GM19043 (cell line): Measurements from ENCODE around the gene COPS7A.

ENCODE experiments used
- ATAC-seq: cut with Tn5 transposase; IDR thresholded peaks from one replicate; pipeline ENCODE4 v1.9.1; 2021; ENCODE audit warnings: low read depth; ENCODE audit not compliant: unreplicated experiment

COPS7A gene

GRCh38 chr12:6767353-6768319 is 43.8 kb downstream of the COPS7A start:
- no peak for ATAC-seq

GRCh38 chr12:6768437-6768914 is 44.6 kb downstream of the COPS7A start:
- no peak for ATAC-seq

GRCh38 chr12:6768990-6769389 is 45.1 kb downstream of the COPS7A start:
- no peak for ATAC-seq

GRCh38 chr12:6769666-6770065 is 45.8 kb downstream of the COPS7A start:
- ATAC-seq: no peak

- ATAC-seq: no peak
These were observed 46.2 kb downstream of the COPS7A start for GRCh38 chr12:6770094-6770493.

- no peak for ATAC-seq
These were observed 46.8 kb downstream of the COPS7A start for GRCh38 chr12:6770600-6770999.

- no peak for ATAC-seq
These were observed 47.2 kb downstream of the COPS7A start for GRCh38 chr12:6771091-6771495.

- no peak for ATAC-seq
These were observed 47.9 kb downstream of the COPS7A start for GRCh38 chr12:6771509-6772330.

- no peak for ATAC-seq
These were observed 48.5 kb downstream of the COPS7A start, which contains the start of gene LAG3 for GRCh38 chr12:6772331-6772695. Gene LAG3, plus strand, starts transcription at chr12:6772520. Its CDS starts 333 bp downstream, at chr12:6772853.

- ATAC-seq: no peak
These were observed 49.1 kb downstream of the COPS7A start for GRCh38 chr12:6772726-6773589.

GRCh38 chr12:6773590-6774351 is 49.9 kb downstream of the COPS7A start:
- ATAC-seq: no peak

- no peak for ATAC-seq
These were observed 50.7 kb downstream of the COPS7A start for GRCh38 chr12:6774499-6775062.

- ATAC-seq: no peak
These were observed 51.6 kb downstream of the COPS7A start for GRCh38 chr12:6775185-6776174.

GRCh38 chr12:6777386-6777785 is 53.5 kb downstream of the COPS7A start:
- ATAC-seq: no peak

- no peak for ATAC-seq
These were observed 54.3 kb downstream of the COPS7A start for GRCh38 chr12:6778217-6778573.

- peak; percentile 89 for ATAC-seq
These were observed 55.0 kb downstream of the COPS7A start for GRCh38 chr12:6778574-6779550.
